ENCODE results near the gene KCNIP1. TPM values are rescaled to one million over a fixed set of nuclear protein-coding genes. Genes with fewer than 3 reads are reported as not detected.

The KCNIP1 gene
- polyA plus RNA-seq, 3 donors: not detected

- no peak overlapping the region for H3K27ac Mint-ChIP-seq
- H3K27ac ChIP-seq (ENCODE audit: low read depth in 1 of 2, low read length in 2 of 2): no peak overlapping the region
- H3K4me3 ChIP-seq (replicated peaks in 1 of 3; ENCODE audit: low read depth in 2 of 3, low read length in 3 of 3): no peak overlapping the region
- peaks cover 0 to 1% (median 0%) of the 10 kb centered on the region in 7 donors for H3K9me3 Mint-ChIP-seq
- no peak overlapping the region for H2AFZ ChIP-seq (ENCODE audit: insufficient read depth, low read depth, low read length, poor library complexity, severe bottlenecking)
- H3K27me3 Mint-ChIP-seq (ENCODE audit: low read depth in 3 of 3): peaks cover 25 to 51% (median 31%) of the 10 kb centered on the region in 3 donors
- no peak overlapping the region for H3K4me3 Mint-ChIP-seq
- H3K4me1 ChIP-seq (ENCODE audit: control insufficient read depth in 1 of 2, insufficient read depth in 2 of 2, low read length in 2 of 2): no peaks in the 10 kb centered on the region
- no peaks in the 10 kb centered on the region for H3K79me2 ChIP-seq (ENCODE audit: insufficient read depth, low read length)
- intact Hi-C loops (cut with micrococcal nuclease): loop anchor here (10.0 kb wide), 2 partner anchors 586 to 596 kb away; no protein-coding TSS in a partner anchor
- no peak for DNase-seq
- 50% methylated on average over 8 of the region's 13 CpGs for WGBS (ENCODE audit: insufficient coverage)
- H3K36me3 ChIP-seq (replicated peaks in 1 of 2; ENCODE audit: control insufficient read depth in 1 of 2, insufficient read depth in 2 of 2, low read length in 2 of 2): no peaks in the 10 kb centered on the region
- H3K4me2 ChIP-seq (replicated peaks; ENCODE audit: extremely low read depth, low read length, poor library complexity, severe bottlenecking): no peak overlapping the region
- H3K9ac ChIP-seq (ENCODE audit: insufficient read depth, low read length, poor library complexity, severe bottlenecking): no peak overlapping the region
- TF ChIP-seq CTCF (IDR thresholded peaks at IDR 0.05): no peak
- H3K4me1 Mint-ChIP-seq: peaks cover 3% of the 10 kb centered on the region
- no peaks in the 10 kb centered on the region for H4K20me1 ChIP-seq (ENCODE audit: insufficient read depth, low read length)
- no peaks in the 10 kb centered on the region for H3K9me3 ChIP-seq (replicated peaks in 1 of 2; ENCODE audit: control insufficient read depth in 1 of 2, insufficient read depth in 1 of 2, low read length in 2 of 2)
- H3K27me3 ChIP-seq (ENCODE audit: control insufficient read depth in 2 of 2, insufficient read depth in 2 of 2, low read length in 2 of 2): peaks cover 1 to 22% of the 10 kb centered on the region in 2 donors
- H3K36me3 Mint-ChIP-seq: no peaks in the 10 kb centered on the region
These were observed 245.2 kb downstream of the KCNIP1 start for GRCh38 chr5:170748951-170749471.

- Mint-ChIP-seq H3K27ac (no peak overlapping the region), H3K4me1 (no peaks in the 10 kb centered on the region), H3K36me3 (no peaks in the 10 kb centered on the region), H3K9me3 (peaks cover 0 to 2% (median 0%) of the 10 kb centered on the region in 7 donors), H3K4me3 (no peak overlapping the region), H3K27me3 (ENCODE audit: low read depth in 3 of 3) (peaks cover 20 to 43% (median 22%) of the 10 kb centered on the region in 3 donors)
- no peak for TF ChIP-seq CTCF (IDR thresholded peaks at IDR 0.05)
- Histone ChIP-seq H3K4me2 (replicated peaks; ENCODE audit: extremely low read depth, low read length, poor library complexity, severe bottlenecking) (no peak overlapping the region), H3K9ac (ENCODE audit: insufficient read depth, low read length, poor library complexity, severe bottlenecking) (no peak overlapping the region), H3K27me3 (ENCODE audit: control insufficient read depth in 2 of 2, insufficient read depth in 2 of 2, low read length in 2 of 2) (peaks cover 0 to 12% of the 10 kb centered on the region in 2 donors), H3K27ac (ENCODE audit: low read depth in 1 of 2, low read length in 2 of 2) (no peak overlapping the region), H3K79me2 (ENCODE audit: insufficient read depth, low read length) (no peaks in the 10 kb centered on the region), H3K4me3 (replicated peaks in 1 of 3; ENCODE audit: low read depth in 2 of 3, low read length in 3 of 3) (no peak overlapping the region), H3K9me3 (replicated peaks in 1 of 2; ENCODE audit: control insufficient read depth in 1 of 2, insufficient read depth in 1 of 2, low read length in 2 of 2) (no peaks in the 10 kb centered on the region), H3K4me1 (ENCODE audit: control insufficient read depth in 1 of 2, insufficient read depth in 2 of 2, low read length in 2 of 2) (no peaks in the 10 kb centered on the region), H3K36me3 (replicated peaks in 1 of 2; ENCODE audit: control insufficient read depth in 1 of 2, insufficient read depth in 2 of 2, low read length in 2 of 2) (no peaks in the 10 kb centered on the region), H2AFZ (ENCODE audit: insufficient read depth, low read depth, low read length, poor library complexity, severe bottlenecking) (no peak overlapping the region), H4K20me1 (ENCODE audit: insufficient read depth, low read length) (no peaks in the 10 kb centered on the region)
- 79% methylated on average over 3 of the region's 7 CpGs for WGBS (ENCODE audit: insufficient coverage)
- intact Hi-C loops (cut with micrococcal nuclease): loop anchor here (10.0 kb wide), 2 partner anchors 585 to 595 kb away; no protein-coding TSS in a partner anchor
- no peak for DNase-seq
These were observed 246.2 kb downstream of the KCNIP1 start for GRCh38 chr5:170749911-170750431.
